Measurements from ENCODE around the gene WSCD2. TPM values are rescaled to one million over a fixed set of nuclear protein-coding genes. Genes with fewer than 3 reads are reported as not detected.
"Not testable (repeated sequence)": the region's sequence is repeated elsewhere in the genome, so short reads cannot be mapped to it uniquely, and the experiment has no call there.

Gene WSCD2
- total RNA-seq, 3 donors from 2014 or later, result 0.53 to 2.0 (median 0.72) TPM

DNA sequence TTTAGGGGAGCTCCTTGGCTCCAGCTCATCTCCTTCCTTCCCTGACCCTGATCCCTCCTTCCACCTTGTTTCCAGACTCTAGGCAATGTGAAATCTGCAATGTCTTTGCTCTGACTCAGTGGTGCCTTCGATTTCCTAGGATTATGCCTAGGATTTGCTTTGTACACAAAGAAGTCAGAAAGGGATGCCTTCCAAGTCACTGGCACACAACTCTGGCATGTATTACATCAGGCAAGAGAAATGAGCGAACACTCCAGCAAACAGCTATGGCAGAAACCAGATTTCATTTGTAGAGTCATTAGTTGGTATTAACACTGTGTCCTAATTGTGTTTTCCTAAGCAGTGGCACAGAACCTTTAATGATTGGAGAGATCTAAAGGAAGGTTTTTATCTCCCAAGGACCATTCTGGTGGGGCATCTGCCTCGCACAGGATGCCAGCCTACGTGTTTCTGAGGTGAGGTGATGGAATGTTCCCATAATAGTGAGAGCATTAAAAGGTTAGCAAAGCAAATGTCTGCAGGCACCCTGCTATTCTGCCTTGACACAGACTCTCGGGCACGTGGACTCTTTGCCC, 84.9 kb downstream of the WSCD2 start:
- H3K36me3 ChIP-seq (ENCODE audit: low read depth), result no peaks in the 10 kb centered on the region
- intact Hi-C loops (cut with DNase I, micrococcal nuclease), result no loop called here
- DNase-seq (no peak), ATAC-seq (no peak)
- no peak overlapping the region for H3K4me3 ChIP-seq
- TF ChIP-seq, protein P1, sequence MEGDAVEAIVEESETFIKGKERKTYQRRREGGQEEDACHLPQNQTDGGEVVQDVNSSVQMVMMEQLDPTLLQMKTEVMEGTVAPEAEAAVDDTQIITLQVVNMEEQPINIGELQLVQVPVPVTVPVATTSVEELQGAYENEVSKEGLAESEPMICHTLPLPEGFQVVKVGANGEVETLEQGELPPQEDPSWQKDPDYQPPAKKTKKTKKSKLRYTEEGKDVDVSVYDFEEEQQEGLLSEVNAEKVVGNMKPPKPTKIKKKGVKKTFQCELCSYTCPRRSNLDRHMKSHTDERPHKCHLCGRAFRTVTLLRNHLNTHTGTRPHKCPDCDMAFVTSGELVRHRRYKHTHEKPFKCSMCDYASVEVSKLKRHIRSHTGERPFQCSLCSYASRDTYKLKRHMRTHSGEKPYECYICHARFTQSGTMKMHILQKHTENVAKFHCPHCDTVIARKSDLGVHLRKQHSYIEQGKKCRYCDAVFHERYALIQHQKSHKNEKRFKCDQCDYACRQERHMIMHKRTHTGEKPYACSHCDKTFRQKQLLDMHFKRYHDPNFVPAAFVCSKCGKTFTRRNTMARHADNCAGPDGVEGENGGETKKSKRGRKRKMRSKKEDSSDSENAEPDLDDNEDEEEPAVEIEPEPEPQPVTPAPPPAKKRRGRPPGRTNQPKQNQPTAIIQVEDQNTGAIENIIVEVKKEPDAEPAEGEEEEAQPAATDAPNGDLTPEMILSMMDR (IDR thresholded peaks at IDR 0.05), result no peak
- H3K4me1 ChIP-seq (ENCODE audit: low read depth), result no peaks in the 10 kb centered on the region
- no peaks in the 10 kb centered on the region for H3K9me3 ChIP-seq

DNA sequence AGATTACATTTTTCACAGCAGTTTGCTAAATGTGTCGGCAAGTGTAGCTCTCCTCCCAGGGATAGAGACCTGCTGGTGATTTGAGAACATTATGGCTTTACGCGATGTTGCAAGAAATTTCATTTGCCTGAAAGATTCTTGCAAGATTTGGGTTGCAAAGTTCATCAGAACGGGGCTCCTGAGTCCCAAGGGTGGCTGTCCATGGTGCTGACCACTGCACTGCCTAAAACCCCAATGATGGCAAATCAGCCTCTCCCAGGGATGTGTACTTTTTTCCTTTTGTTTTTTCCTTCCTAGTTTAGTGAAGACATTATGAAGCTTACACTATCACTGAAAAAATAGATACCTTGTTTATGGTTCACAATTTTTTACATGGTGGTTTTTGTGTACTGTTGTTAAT, 85.4 kb downstream of the WSCD2 start:
- TF ChIP-seq, protein P1 (IDR thresholded peaks at IDR 0.05), result no peak
- Histone ChIP-seq H3K9me3 (no peaks in the 10 kb centered on the region), H3K4me3 (no peak overlapping the region), H3K36me3 (ENCODE audit: low read depth) (no peaks in the 10 kb centered on the region), H3K4me1 (ENCODE audit: low read depth) (no peaks in the 10 kb centered on the region)
- ATAC-seq (no peak), DNase-seq (peak in 1 of 3 donors; percentile 43)
- intact Hi-C loops (cut with DNase I, micrococcal nuclease), result no loop called here

DNA sequence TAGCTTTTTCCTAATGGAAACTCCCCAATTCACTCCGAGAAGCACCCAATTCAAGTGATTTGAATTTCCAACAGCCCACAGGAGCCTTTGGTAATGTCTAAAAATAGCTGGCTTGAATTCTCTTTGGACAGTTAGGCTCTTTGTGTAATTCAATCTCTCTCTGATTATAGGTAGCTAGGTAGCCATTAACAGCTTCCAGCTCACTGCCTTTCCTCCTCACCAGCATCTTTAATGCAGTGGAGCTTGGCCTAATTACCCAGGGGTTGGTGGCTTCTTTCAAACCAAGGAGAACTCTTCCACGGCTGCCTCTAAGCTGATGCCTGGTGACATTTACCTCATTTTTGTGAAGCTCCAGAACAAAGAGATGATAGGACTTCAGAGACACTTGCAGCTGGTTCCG, 86.4 kb downstream of the WSCD2 start:
- ATAC-seq (no peak), DNase-seq (no peak)
- no peak overlapping the region for H3K4me3 ChIP-seq
- no peaks in the 10 kb centered on the region for H3K4me1 ChIP-seq (ENCODE audit: low read depth)
- H3K9me3 ChIP-seq, result no peaks in the 10 kb centered on the region
- no peaks in the 10 kb centered on the region for H3K36me3 ChIP-seq (ENCODE audit: low read depth)
- TF ChIP-seq, protein P1 (IDR thresholded peaks at IDR 0.05), result no peak
- intact Hi-C loops (cut with DNase I, micrococcal nuclease), result no loop called here

DNA sequence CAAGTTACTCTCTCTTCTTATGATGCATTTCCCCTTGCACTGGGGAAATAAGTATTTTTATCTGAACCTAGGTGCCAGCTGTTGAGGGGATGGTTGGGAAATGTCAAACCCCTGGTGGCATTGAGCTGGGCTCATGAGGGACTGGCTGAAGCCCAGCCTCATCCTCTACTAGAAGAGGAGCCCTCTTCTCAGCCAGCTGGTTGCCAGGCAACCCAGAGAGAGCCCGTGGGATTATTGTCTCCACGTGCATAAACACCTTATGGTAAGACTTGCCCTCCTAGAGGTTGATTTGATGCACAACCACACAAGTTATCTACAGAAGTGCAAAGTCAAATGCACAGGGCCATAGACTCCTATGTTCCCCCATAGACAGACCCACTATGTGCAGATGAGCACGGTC, 89.8 kb downstream of the WSCD2 start:
- Histone ChIP-seq H3K9me3 (no peaks in the 10 kb centered on the region), H3K36me3 (ENCODE audit: low read depth) (no peaks in the 10 kb centered on the region), H3K4me3 (no peak overlapping the region), H3K4me1 (ENCODE audit: low read depth) (no peaks in the 10 kb centered on the region)
- TF ChIP-seq, protein P1 (IDR thresholded peaks at IDR 0.05), result no peak
- ATAC-seq, result no peak
- no peak for DNase-seq
- intact Hi-C loops (cut with DNase I, micrococcal nuclease), result no loop called here

- H3K4me1 ChIP-seq (ENCODE audit: low read depth); intact Hi-C loops (cut with DNase I, micrococcal nuclease); H3K36me3 ChIP-seq (ENCODE audit: low read depth); H3K4me3 ChIP-seq; DNase-seq; ATAC-seq; H3K9me3 ChIP-seq: not testable (repeated sequence)
Measured at GRCh38 chr12:108225101-108225500, 96.0 kb downstream of the WSCD2 start.

- no peaks in the 10 kb centered on the region for H3K4me1 ChIP-seq (ENCODE audit: low read depth)
- ATAC-seq (no peak), DNase-seq (no peak)
- H3K36me3 ChIP-seq (ENCODE audit: low read depth), result no peaks in the 10 kb centered on the region
- intact Hi-C loops (cut with DNase I, micrococcal nuclease), result no loop called here
- H3K4me3 ChIP-seq, result no peak overlapping the region
- H3K9me3 ChIP-seq, result no peaks in the 10 kb centered on the region
- TF ChIP-seq, protein P1 (IDR thresholded peaks at IDR 0.05), result no peak
Measured at GRCh38 chr12:108226866-108227265, 97.8 kb downstream of the WSCD2 start.

Data from mucosa of descending colon (tissue), 3 donors.